ENCODE results near the gene LRP5. TPM values are rescaled to one million over a fixed set of nuclear protein-coding genes. Genes with fewer than 3 reads are reported as not detected.

The LRP5 gene
- total RNA-seq, 1 donor from 2014 or later = 54.7 TPM

DNA sequence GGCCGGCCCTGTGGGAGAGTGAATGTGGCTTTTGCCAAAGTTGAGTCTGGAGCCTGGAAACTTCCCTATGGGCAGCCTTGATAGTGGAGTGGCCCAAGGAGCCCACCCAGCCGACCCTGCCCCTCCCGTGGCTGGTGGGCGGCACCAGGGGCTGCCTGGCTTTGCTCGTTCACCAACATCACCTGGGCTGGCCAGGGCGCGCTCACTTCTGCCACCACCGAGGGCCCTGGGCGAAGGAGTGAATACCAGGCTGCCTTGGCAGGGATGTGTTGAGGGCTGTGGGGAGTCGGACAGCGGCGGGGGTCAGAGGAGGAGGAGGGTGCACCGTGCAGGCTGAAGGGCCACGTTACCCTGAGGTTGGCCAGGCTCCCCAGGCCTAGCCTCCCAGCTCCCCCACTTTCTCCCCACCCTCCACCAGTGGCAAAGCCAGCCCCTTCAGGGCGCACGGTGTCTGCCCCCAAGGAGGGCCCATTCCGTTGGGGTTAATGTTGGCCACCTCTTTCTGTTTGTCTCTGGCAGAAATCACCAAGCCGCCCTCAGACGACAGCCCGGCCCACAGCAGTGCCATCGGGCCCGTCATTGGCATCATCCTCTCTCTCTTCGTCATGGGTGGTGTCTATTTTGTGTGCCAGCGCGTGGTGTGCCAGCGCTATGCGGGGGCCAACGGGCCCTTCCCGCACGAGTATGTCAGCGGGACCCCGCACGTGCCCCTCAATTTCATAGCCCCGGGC lies 125.7 kb downstream of the LRP5 start:
- intact Hi-C loops (cut with micrococcal nuclease) = no loop called here
- no peak overlapping the region for H3K4me3 ChIP-seq
- no peaks in the 10 kb centered on the region for H3K27me3 ChIP-seq (ENCODE audit: low read depth)
- no peaks in the 10 kb centered on the region for H3K9me3 ChIP-seq (replicated peaks)
- H3K4me1 ChIP-seq = peaks cover 51% of the 10 kb centered on the region
- H3K36me3 ChIP-seq = peaks cover 89% of the 10 kb centered on the region
- H3K27ac ChIP-seq (replicated peaks) = peak overlapping the region; percentile 85
- DNase-seq = no peak
- TF ChIP-seq, protein P1, sequence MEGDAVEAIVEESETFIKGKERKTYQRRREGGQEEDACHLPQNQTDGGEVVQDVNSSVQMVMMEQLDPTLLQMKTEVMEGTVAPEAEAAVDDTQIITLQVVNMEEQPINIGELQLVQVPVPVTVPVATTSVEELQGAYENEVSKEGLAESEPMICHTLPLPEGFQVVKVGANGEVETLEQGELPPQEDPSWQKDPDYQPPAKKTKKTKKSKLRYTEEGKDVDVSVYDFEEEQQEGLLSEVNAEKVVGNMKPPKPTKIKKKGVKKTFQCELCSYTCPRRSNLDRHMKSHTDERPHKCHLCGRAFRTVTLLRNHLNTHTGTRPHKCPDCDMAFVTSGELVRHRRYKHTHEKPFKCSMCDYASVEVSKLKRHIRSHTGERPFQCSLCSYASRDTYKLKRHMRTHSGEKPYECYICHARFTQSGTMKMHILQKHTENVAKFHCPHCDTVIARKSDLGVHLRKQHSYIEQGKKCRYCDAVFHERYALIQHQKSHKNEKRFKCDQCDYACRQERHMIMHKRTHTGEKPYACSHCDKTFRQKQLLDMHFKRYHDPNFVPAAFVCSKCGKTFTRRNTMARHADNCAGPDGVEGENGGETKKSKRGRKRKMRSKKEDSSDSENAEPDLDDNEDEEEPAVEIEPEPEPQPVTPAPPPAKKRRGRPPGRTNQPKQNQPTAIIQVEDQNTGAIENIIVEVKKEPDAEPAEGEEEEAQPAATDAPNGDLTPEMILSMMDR (IDR thresholded peaks at IDR 0.05; ENCODE audit: borderline replicate concordance) = no peak

DNA sequence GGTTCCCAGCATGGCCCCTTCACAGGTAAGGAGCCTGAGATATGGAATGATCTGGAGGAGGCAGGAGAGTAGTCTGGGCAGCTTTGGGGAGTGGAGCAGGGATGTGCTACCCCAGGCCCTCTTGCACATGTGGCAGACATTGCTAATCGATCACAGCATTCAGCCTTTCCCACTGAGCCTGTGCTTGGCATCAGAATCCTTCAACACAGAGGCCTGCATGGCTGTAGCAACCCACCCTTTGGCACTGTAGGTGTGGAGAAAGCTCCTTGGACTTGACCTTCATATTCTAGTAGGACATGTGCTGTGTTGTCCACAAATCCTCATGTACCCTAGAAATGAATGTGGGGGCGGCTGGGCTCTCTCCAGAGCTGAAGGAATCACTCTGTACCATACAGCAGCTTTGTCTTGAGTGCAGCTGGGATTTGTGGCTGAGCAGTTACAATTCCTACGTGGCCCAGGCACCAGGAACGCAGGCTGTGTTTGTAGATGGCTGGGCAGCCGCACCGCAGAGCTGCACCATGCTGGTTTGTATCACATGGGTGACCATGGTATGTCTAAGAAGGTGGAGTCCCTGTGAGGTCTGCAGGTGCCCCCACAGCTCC lies 126.4 kb downstream of the LRP5 start:
- no peaks in the 10 kb centered on the region for H3K27me3 ChIP-seq (ENCODE audit: low read depth)
- H3K4me1 ChIP-seq = peaks cover 45% of the 10 kb centered on the region
- no peak overlapping the region for H3K4me3 ChIP-seq
- H3K36me3 ChIP-seq = peaks cover 83% of the 10 kb centered on the region
- TF ChIP-seq, protein P1 (IDR thresholded peaks at IDR 0.05; ENCODE audit: borderline replicate concordance) = no peak
- no peak for DNase-seq
- intact Hi-C loops (cut with micrococcal nuclease) = no loop called here
- no peaks in the 10 kb centered on the region for H3K9me3 ChIP-seq (replicated peaks)
- H3K27ac ChIP-seq (replicated peaks) = peak overlapping the region; percentile 85

DNA sequence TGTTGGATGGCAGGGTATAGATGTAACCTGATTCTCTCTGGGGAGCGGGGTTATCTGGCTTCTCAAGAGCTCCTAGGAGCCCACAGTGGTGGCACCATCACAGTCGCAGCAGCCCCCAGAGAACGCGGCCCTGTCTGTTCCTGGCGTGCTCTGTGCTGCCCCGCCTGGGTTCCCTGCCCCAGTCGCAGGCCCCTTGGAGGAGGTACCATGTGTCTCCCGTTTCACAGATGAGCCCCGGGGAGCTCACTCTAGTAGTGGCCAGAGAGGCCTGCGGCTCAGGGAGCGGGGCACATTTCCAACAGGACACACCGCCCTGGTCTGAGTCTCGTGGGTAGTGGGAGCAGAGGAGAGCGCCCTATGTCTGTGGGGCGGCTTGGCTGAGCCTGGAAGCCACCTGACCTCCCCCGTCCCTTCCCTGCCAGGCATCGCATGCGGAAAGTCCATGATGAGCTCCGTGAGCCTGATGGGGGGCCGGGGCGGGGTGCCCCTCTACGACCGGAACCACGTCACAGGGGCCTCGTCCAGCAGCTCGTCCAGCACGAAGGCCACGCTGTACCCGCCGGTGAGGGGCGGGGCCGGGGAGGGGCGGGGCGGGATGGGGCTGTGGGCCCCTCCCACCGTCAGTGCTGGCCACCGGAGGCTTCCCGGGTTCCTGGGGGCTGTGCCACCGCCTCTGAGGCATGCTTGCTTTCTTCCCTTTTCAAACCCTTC lies 127.1 kb downstream of the LRP5 start:
- peaks cover 78% of the 10 kb centered on the region for H3K36me3 ChIP-seq
- H3K4me1 ChIP-seq = peaks cover 41% of the 10 kb centered on the region
- no peaks in the 10 kb centered on the region for H3K9me3 ChIP-seq (replicated peaks)
- no peak overlapping the region for H3K4me3 ChIP-seq
- no peak for DNase-seq
- H3K27me3 ChIP-seq (ENCODE audit: low read depth) = no peaks in the 10 kb centered on the region
- TF ChIP-seq, protein P1 (IDR thresholded peaks at IDR 0.05; ENCODE audit: borderline replicate concordance) = no peak
- intact Hi-C loops (cut with micrococcal nuclease) = loop anchor here (10.0 kb wide), 1 partner anchor 185 kb away; no protein-coding TSS in a partner anchor
- H3K27ac ChIP-seq (replicated peaks) = no peak overlapping the region

DNA sequence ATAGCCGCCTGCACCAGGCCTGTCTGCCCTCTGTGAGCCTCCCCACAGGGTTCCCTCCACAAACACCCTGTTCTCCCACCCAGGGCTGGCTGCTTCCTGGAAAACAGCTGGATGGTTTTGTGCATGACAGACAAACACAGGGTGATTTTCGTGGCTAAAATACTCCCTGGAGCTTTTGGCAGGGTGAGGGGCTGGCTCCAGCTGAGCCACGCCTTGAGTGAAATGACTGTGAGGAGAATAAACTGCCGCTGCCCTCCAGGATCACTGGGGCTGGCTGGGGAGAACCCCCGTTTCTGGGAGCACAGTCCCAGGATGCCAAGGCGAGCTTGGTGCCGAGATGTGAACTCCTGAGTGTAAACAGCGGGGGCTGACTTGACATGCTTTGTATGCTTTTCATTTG lies 127.8 kb downstream of the LRP5 start:
- DNase-seq = no peak
- Histone ChIP-seq H3K27me3 (ENCODE audit: low read depth) (no peaks in the 10 kb centered on the region), H3K9me3 (replicated peaks) (no peaks in the 10 kb centered on the region), H3K36me3 (peaks cover 72% of the 10 kb centered on the region), H3K27ac (replicated peaks) (no peak overlapping the region), H3K4me1 (peaks cover 38% of the 10 kb centered on the region), H3K4me3 (no peak overlapping the region)
- TF ChIP-seq, protein P1 (IDR thresholded peaks at IDR 0.05; ENCODE audit: borderline replicate concordance) = no peak
- intact Hi-C loops (cut with micrococcal nuclease) = loop anchor here (10.0 kb wide), 1 partner anchor 185 kb away; no protein-coding TSS in a partner anchor

DNA sequence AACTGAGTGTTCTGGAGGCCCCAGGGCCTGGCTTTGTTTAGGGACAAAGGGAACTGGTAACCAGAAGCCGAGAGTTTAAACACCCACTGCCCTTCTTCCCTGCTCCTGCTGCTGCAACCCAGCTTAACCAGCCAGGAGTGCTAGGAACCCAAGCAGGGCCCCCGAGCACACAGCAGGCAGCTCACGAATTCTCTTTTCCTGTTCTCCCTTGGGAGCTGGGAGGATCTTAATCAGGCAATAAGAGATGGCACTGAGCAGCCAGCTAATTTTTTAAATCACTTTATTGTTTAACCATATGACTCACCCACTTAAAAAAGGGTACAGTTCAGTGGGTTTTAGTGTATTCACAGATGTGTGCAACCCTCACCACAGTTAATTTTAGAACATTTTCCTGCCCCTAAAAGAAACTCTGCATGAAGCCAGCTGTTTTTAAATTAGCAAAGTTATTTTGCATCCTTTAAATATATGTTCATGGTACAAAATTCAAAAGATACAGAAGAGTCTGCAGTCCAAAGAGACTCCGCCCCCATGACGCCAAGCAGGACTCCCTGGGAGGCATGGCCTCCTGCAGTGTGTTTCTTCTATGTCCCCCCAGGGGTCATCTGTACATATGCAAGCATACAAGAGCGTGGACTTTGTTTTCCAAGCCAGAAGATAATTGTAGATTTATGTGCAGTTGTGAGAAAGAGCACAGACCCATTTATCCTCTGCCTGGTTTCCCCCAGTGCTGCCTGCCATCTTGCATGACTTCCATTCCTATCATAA lies 129.3 kb downstream of the LRP5 start:
- TF ChIP-seq, protein P1 (IDR thresholded peaks at IDR 0.05; ENCODE audit: borderline replicate concordance) = no peak
- H3K36me3 ChIP-seq = peaks cover 70% of the 10 kb centered on the region
- no peak overlapping the region for H3K4me3 ChIP-seq
- no peaks in the 10 kb centered on the region for H3K9me3 ChIP-seq (replicated peaks)
- no peaks in the 10 kb centered on the region for H3K27me3 ChIP-seq (ENCODE audit: low read depth)
- DNase-seq = no peak
- peaks cover 33% of the 10 kb centered on the region for H3K4me1 ChIP-seq
- intact Hi-C loops (cut with micrococcal nuclease) = loop anchor here (10.0 kb wide), 1 partner anchor 187 kb away; no protein-coding TSS in a partner anchor
- no peak overlapping the region for H3K27ac ChIP-seq (replicated peaks)

All from left ventricle myocardium inferior (tissue), 1 donor.